ENCODE results near the gene DCHS1.

GRCh38 chr11:6598555-6598954 is 57.1 kb downstream of the DCHS1 start:
- TF ChIP-seq, protein P1, sequence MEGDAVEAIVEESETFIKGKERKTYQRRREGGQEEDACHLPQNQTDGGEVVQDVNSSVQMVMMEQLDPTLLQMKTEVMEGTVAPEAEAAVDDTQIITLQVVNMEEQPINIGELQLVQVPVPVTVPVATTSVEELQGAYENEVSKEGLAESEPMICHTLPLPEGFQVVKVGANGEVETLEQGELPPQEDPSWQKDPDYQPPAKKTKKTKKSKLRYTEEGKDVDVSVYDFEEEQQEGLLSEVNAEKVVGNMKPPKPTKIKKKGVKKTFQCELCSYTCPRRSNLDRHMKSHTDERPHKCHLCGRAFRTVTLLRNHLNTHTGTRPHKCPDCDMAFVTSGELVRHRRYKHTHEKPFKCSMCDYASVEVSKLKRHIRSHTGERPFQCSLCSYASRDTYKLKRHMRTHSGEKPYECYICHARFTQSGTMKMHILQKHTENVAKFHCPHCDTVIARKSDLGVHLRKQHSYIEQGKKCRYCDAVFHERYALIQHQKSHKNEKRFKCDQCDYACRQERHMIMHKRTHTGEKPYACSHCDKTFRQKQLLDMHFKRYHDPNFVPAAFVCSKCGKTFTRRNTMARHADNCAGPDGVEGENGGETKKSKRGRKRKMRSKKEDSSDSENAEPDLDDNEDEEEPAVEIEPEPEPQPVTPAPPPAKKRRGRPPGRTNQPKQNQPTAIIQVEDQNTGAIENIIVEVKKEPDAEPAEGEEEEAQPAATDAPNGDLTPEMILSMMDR (IDR thresholded peaks at IDR 0.05): no peak
- TF ChIP-seq POLR2A (IDR thresholded peaks at IDR 0.05): no peak
